NCI-H226 (cell line): ENCODE data around the gene MCM3.

ENCODE experiments used
- DNase-seq: peaks from one replicate; pipeline ENCODE4 v3.0.0-alpha.2; 2015

Gene MCM3

GRCh38 chr6:52284460-52285176 is at the start of gene MCM3:
Gene MCM3, minus strand, starts transcription at chr6:52284742. Its CDS starts 68 bp downstream, at chr6:52284674.
- peak; percentile 99 for DNase-seq

- peak; percentile 37 for DNase-seq
Observed at GRCh38 chr6:52333840-52334200, 49.3 kb upstream of the MCM3 start.

GRCh38 chr6:52331793-52332457 is 47.4 kb upstream of the MCM3 start:
- no peak for DNase-seq

- DNase-seq: peak; percentile 61
Observed at GRCh38 chr6:52330470-52330869, 45.9 kb upstream of the MCM3 start.

GRCh38 chr6:52328729-52329128 is 44.2 kb upstream of the MCM3 start:
- no peak for DNase-seq

- no peak for DNase-seq
Observed at GRCh38 chr6:52328303-52328662, 43.7 kb upstream of the MCM3 start.

- no peak for DNase-seq
Observed at GRCh38 chr6:52326540-52327364, 42.2 kb upstream of the MCM3 start.

GRCh38 chr6:52325695-52326471 is 41.3 kb upstream of the MCM3 start:
- no peak for DNase-seq

GRCh38 chr6:52324189-52324588 is 39.6 kb upstream of the MCM3 start:
- no peak for DNase-seq

- DNase-seq: peak; percentile 58
Observed at GRCh38 chr6:52317841-52318581, 33.5 kb upstream of the MCM3 start.

GRCh38 chr6:52317211-52317610 is 32.7 kb upstream of the MCM3 start:
- DNase-seq: no peak

- no peak for DNase-seq
Observed at GRCh38 chr6:52314752-52315151, 30.2 kb upstream of the MCM3 start.

- no peak for DNase-seq
Observed at GRCh38 chr6:52312461-52312860, 27.9 kb upstream of the MCM3 start.

- no peak for DNase-seq
Observed at GRCh38 chr6:52310932-52311331, 26.4 kb upstream of the MCM3 start.

GRCh38 chr6:52307900-52308372 is 23.4 kb upstream of the MCM3 start:
- DNase-seq: no peak

- no peak for DNase-seq
Observed at GRCh38 chr6:52306972-52307870, 22.7 kb upstream of the MCM3 start.

- no peak for DNase-seq
Observed at GRCh38 chr6:52305948-52306767, 21.6 kb upstream of the MCM3 start.

GRCh38 chr6:52305411-52305810 is 20.9 kb upstream of the MCM3 start:
- DNase-seq: no peak

- no peak for DNase-seq
Observed at GRCh38 chr6:52304983-52305390, 20.4 kb upstream of the MCM3 start.

- DNase-seq: no peak
Observed at GRCh38 chr6:52303178-52303577, 18.6 kb upstream of the MCM3 start.
